RPMI8226 (cell line): ENCODE results near the gene RASA1.

Source experiments
- DNase-seq: peaks from one replicate; pipeline ENCODE4 v3.0.0-alpha.2; 2015

RASA1 gene

DNA sequence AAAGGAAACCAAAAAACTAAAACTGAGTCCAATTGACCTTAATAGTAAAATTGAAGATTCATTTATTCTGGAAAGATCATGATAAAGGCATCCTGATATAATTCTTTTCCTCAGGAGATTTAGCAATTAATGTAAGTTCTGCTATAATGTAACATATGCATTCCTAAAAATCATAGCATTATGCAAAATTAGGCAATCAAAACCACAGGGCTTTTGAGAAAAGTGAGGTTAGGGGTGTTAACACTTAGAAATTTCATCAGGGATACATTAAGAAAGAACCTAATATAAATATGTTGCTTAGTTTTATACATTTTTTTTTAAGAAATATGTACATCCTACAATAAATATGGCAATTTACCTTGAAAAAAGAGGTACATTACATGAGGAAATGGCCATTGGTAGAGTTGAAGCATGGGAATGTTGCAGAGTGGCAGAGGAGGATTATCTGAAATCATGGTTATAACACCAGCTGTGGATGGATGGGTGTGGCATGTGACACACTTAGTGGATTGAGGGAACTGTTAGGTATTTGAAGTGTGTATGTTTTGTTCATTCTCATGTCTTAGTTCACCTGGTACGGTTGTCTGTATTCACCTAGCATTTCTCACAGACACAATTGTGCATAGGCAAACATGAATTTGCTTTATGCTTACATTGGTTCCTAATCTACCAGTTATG lies 94.0 kb downstream of the RASA1 start:
- DNase-seq: no peak

DNA sequence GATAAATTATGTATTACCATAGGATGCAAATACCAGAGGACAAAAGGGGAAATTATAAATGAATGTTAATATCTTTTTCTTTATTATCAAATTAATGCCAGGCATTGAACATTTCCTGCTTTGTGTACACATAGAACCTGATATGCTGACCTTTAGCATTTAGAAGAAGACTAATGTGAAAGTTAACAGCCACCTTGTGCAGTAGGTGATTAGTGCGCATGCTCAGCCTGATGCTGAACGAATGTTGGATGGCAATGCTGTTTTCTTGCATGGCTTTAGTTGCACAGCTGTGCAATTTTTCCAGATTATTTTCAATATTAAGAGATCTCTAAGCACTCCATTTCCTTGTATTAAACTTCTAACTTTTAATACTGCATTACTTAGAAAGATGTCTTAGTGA lies 99.6 kb downstream of the RASA1 start:
- no peak for DNase-seq

DNA sequence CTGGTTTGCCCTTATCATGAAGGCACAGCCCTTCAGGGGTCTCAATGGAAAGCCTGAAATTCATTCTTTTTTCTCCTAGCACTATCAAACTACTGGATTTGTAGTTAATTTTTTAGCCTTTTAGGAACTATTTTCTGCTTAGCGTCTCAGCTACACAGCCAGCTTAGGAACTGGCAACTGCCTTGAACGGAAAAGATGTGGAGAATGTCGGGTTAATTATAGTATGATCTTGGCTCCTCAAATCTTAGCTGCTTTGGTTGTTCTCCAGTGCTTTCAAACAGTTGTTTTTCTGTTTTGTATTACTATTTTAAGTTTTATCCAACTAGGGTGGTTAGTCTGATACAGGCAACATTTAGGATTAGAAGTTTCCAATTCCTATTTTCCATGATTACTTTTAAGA lies 100.9 kb downstream of the RASA1 start:
- no peak for DNase-seq

- no peak for DNase-seq
These were observed 101.7 kb downstream of the RASA1 start for GRCh38 chr5:87369431-87369830.

DNA sequence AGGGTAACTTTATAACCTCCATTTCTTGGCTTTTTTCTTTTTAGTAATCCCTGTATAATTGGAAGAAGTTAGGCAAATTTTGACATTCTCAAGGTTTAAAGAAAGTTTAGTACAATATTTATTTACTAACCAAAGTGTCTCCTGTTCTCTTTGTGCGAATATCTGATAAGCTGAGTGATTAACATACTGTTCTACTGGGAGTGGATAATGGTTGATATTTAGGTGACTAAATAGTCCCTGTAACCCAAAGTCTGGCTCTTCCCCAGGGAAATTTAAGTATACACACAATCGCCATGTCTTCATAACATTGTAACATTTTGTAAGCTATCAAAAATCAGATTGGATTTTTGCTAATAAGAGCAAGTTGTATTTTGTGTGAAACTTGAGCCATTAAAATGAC lies 105.0 kb downstream of the RASA1 start:
- no peak for DNase-seq

DNA sequence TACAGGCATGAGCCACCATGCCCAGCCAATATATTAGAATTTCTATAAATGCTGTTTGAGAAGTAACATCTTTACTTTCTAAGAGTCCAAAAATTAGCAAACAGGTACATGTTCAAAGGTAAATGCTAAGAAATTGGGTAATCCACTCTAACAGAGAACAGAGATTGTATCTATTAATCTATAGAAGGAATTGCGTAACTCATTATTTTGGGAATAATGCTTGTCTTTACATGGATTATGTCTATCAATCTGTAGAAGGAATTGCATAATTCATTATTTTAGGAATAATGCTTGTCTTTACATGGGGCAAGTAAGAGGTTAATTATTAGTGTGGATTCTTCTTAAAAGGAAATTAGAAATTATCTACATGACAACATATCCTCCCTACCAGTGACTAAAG lies 114.5 kb downstream of the RASA1 start:
- DNase-seq: no peak

DNA sequence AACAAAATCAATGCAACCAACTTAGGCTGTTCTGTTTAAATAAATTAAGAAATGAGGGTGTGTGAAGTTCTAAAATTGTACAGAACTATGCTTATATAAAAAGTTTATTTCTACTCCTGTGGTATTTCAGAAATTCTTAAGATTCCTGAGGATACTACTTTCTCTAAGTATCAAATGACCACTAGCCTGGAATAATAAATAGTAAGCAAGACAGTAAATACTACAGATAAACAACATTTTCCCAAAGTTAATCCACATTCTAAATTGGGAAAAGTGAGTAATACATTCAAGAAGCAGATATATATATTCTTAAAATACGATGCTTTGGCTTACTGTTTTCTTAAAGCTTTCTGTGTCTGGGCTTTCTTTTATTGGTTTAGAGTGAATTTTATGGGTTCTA lies 115.5 kb downstream of the RASA1 start:
- no peak for DNase-seq

- DNase-seq: no peak
These were observed 118.1 kb downstream of the RASA1 start for GRCh38 chr5:87385802-87386201.

GRCh38 chr5:87388129-87388528 lies 120.4 kb downstream of the RASA1 start:
- DNase-seq: no peak

DNA sequence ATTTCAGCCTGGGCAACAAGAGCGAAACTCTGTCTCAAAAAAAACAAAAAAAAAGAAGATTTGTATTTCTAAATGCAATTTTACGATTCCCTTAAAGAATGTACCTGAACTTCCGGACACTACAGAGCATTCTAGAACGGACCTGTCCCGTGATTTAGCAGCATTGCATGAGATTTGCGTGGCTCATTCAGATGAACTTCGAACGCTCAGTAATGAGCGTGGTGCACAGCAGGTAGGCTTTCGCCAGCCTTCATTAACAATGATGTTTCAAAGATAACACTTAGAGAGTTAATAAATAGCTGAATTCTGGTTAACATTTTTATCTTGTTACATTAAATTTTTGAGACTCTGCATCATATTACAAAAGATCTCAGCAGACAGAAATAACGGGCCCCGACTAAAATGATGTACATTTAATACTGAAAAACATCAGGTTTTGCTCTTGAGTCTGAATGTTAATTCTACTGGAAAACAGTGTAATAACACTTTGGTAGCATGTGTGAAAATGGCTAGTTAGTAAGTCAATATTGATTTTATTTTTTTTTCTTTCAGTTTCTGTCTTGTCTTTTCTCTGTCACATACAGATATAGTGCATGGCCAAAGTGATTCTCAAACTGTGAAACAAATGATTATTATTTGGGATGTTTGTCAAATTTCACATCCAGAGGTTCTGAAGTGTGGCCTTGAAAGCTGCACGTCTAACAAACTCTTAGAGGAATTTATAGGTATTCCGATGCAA lies 121.8 kb downstream of the RASA1 start:
- no peak for DNase-seq

GRCh38 chr5:87390075-87390474 lies 122.4 kb downstream of the RASA1 start:
- DNase-seq: no peak

DNA sequence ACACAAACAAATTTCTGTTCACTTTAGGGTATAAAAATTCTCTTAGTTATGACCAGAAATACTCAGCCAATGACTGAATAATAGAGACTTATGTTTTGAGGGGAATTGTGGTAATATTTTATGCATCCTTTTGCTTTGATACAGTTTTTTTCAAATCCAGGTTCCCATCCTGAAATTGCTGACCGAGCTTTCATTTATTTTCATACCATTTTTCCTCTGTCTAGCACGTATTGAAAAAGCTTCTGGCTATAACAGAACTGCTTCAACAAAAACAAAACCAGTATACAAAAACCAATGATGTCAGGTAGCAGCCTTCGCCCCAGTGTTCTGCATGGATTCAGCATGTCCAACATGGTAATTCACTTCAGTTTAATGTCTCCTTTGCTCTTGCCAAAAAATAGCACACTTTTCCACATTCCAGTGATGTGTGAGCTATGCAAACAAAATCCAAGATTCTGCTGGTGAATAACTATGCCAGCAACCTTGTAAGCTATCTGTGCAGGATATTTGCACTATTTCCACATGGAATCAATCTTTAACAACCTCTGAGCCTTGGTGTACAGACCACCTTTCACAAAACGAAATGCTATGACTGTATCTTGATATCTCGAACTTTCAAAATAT lies 123.0 kb downstream of the RASA1 start:
- no peak for DNase-seq

DNA sequence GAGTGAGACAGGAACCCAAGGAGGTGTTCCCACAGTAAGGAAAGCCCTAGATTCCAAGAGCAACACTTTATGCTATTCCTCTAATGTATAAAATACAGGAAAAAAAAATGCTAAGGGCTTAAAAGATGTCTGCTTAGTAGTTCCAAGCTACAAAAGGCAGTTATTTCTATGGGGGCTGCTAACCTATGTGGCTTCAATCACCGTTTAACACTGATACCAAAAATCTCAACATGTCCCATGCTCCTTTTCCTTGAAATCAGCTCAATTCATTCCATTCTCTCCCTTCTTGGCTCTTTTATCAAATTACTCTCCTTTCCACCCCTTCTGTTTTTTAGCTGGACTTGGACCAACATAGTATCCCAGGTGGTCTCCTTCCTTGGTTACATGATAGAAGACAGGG lies 124.5 kb downstream of the RASA1 start:
- no peak for DNase-seq

DNA sequence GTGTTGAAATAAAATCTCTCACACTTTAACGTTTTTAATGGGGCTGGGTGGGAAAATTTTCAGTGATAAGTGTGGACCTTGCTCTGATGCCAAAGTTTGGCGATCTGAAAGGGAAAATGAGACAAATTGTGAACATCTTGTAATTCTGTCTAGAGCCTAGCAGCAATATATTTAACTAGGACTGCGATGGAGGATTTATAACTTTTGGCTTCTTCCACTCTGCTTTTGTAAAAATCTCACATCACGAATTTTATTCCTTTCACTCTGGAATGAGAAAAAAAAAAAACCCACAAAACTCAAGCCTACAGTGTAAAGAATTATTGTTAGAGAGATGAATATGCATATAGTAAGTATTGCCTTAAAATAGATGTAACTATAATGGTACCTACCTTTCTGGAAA lies 125.1 kb downstream of the RASA1 start:
- DNase-seq: no peak

DNA sequence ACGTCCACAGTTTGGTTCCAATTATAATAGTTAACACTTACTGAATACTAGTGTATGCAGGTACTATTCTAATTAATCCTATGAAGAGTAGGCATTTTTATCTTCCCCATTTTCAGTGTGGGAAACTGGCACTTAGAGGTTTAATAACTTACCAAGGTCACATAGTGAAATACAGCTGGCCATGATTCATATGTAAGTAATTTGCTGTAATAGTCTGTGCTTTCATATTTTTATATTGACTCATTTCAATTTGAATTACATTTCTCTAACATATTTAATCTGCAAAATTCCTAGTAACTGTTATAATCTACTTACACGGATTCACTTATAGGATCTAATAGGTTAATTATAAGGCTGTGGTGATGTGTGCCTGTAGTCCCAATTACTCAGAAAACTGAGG lies 125.6 kb downstream of the RASA1 start:
- DNase-seq: no peak

DNA sequence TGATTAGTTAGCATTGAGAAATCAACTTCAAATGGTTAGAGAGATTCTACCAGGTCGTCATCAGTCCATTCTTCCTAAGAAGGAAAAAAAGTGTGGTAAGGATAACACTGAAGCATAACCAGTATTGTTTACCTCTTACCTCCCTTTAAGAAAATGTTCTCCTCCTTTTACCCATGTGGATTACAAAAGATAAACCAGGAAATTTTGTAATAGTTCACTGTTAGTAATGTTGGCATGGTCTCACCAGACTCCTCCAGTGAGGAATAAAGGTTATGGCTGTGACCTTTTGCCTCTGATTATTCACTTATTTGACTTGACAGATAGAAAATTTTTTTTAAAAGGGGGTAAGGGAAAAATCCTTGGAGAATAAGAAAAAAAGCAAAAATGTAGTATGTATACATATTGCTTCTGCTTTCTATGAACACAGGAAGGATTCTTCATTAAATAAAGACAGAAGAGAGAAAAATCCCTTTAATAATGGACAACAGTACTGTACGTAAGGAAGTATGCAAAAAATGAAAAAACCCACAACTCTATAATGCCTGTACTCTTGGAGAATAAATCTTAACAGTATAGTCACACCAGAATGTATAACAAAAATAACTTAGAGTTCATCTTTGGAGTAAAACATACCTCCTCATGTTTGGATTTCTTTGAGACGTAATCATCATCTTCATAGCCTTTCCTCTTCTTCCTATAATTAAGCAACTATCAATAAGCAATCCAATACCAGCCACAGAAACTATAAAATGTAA lies 126.9 kb downstream of the RASA1 start:
- DNase-seq: no peak

GRCh38 chr5:87398981-87399614 lies 131.4 kb downstream of the RASA1 start:
- DNase-seq: no peak

- no peak for DNase-seq
These were observed 132.0 kb downstream of the RASA1 start for GRCh38 chr5:87399720-87400119.

DNA sequence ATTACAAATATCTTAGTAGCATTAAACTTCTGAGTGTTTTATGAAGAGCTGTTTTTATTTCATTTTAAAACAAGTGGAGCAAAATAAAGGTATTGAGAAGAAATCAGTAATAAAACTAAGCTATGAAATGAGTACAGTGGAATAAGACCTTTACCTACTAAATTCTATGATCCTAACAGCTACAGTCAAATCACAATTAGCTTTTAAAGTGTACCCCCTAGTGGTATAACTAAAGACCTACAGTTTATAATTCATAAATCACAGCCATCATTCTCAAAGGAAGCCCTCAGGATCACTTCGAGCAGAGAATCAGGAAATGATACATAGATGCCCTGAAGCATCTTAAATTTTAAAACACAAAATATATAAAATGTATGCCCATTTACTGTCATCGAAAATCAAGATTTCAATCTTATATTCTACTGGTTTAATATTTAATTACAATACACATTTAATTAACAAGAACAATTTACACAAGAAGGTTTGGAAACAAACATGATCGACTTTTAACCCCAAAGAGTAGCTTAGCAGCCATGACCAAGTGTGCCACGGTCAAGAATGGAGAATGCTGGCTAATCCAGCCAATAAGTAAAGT lies 132.7 kb downstream of the RASA1 start:
- peak; percentile 27 for DNase-seq

- DNase-seq: no peak
These were observed 133.9 kb downstream of the RASA1 start for GRCh38 chr5:87401626-87402025.

DNA sequence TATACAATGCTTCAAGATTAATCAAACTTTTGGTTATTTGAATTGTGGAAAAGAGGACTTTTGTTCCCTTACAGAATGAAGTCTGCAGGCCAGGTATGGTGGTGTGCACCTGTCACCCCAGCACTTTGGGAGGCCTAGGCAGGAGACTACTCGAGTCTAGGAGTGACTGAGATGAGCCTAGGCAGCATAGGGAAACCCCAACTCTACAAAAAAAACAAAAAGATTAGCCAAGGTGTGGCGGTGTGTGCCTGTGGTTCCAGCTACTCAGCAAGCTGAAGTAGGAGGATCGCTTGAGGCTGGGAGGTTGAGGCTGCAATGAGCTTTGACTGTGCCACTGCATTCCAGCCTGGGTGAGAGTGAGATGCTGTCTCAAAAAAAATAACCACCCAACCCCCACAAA lies 135.7 kb downstream of the RASA1 start:
- no peak for DNase-seq

DNA sequence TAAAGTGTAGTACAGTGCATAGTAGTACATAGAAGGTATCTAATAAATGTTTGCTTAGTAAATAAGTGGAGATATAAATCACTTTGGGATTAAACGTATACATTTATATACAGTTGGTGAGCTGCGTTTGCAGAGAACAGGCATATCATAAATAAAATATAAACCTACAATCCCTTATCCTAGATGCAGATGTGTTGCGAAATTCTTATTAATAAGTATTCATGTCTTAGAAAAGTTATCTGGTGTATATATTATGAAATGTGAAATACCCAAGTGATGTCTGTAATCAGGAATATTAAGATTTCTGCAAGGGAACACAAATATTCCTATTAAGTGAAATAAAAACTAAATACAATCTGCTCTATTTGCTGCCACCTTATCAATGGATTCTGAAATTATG lies 136.2 kb downstream of the RASA1 start:
- no peak for DNase-seq

DNA sequence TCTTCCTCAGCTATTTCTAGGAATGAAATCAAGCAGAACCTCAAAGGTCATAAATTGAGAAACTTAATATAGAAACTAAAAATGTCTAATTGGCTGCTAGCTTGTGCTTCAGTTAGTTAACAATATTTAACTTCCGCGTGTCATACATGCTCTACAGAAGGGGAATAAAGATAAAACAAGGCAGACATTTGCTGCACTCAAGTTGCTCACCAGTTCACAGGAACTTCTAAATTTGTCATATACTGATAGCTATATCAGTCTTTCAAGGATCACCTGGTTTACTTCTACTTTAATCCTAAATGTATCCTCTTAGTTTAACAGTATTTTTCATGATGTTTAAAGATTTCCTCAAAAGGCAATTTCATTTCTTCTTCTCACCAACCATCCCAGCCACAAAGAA lies 136.7 kb downstream of the RASA1 start:
- DNase-seq: no peak
